HG02571 (cell line): ENCODE results near the gene NCDN.

Experiments used
- ATAC-seq: cut with Tn5 transposase; IDR thresholded peaks from one replicate; pipeline ENCODE4 v1.9.1; 2021; ENCODE audit warnings: mild to moderate bottlenecking, moderate library complexity; ENCODE audit not compliant: unreplicated experiment

Gene NCDN

GRCh38 chr1:35589516-35590427 is 32.2 kb downstream of the NCDN start:
- ATAC-seq: no peak

- ATAC-seq: no peak
Measured at GRCh38 chr1:35590476-35591040, 33.0 kb downstream of the NCDN start.

- ATAC-seq: no peak
Measured at GRCh38 chr1:35591211-35591610, 33.6 kb downstream of the NCDN start.

GRCh38 chr1:35592991-35593769 is 35.6 kb downstream of the NCDN start:
- ATAC-seq: no peak

- no peak for ATAC-seq
Measured at GRCh38 chr1:35594005-35594760, 36.6 kb downstream of the NCDN start.

- no peak for ATAC-seq
Measured at GRCh38 chr1:35595684-35596083, 38.1 kb downstream of the NCDN start.

- no peak for ATAC-seq
Measured at GRCh38 chr1:35597870-35598269, 40.3 kb downstream of the NCDN start.

- ATAC-seq: no peak
Measured at GRCh38 chr1:35598895-35599294, 41.3 kb downstream of the NCDN start.

GRCh38 chr1:35599411-35599810 is 41.8 kb downstream of the NCDN start:
- no peak for ATAC-seq

GRCh38 chr1:35600593-35600992 is 43.0 kb downstream of the NCDN start:
- no peak for ATAC-seq

- no peak for ATAC-seq
Measured at GRCh38 chr1:35603468-35603867, 45.9 kb downstream of the NCDN start.

- ATAC-seq: no peak
Measured at GRCh38 chr1:35603941-35604340, 46.3 kb downstream of the NCDN start.

GRCh38 chr1:35605071-35605866 is 47.7 kb downstream of the NCDN start:
- no peak for ATAC-seq

GRCh38 chr1:35605867-35606182 is 48.2 kb downstream of the NCDN start:
- ATAC-seq: no peak

GRCh38 chr1:35611655-35612054 is 54.1 kb downstream of the NCDN start:
- no peak for ATAC-seq

- no peak for ATAC-seq
Measured at GRCh38 chr1:35615440-35615839, 57.8 kb downstream of the NCDN start.
